Loucy (cell line): ENCODE measurements around the gene AHNAK2.

ENCODE experiments used
- H2AFZ ChIP-seq: fragments of 200-600 bp; sonication (generic); 2 replicates; pipeline ENCODE4 v1.6.0; 2016; ENCODE audit warnings: antibody characterized with exemption, mild to moderate bottlenecking, low read length, moderate library complexity
- H3F3A ChIP-seq: fragments of 200-600 bp; 2 replicates; pipeline ENCODE4 v1.6.0; 2016; ENCODE audit warnings: antibody characterized with exemption, low read depth, mild to moderate bottlenecking
- H3K27me3 ChIP-seq: fragments of 200-600 bp; sonication (generic); 2 replicates; pipeline ENCODE4 v1.6.1; 2014; ENCODE audit warnings: low read length, mild to moderate bottlenecking; ENCODE audit not compliant: insufficient read depth, poor library complexity, severe bottlenecking
- H3K36me3 ChIP-seq: fragments of 200-600 bp; sonication (generic); 2 replicates; pipeline ENCODE4 v1.6.1; 2016; ENCODE audit warnings: low read length; ENCODE audit not compliant: insufficient read depth
- H3K4me1 ChIP-seq: fragments of 200-600 bp; sonication (generic); 2 replicates; pipeline ENCODE4 v1.5.1; 2014; ENCODE audit warnings: low read length, mild to moderate bottlenecking; ENCODE audit not compliant: insufficient read depth, poor library complexity, severe bottlenecking
- H3K4me2 ChIP-seq: fragments of 200-600 bp; sonication (generic); 2 replicates; pipeline ENCODE4 v1.6.0; 2014; ENCODE audit warnings: antibody characterized with exemption, low read length, low read depth, mild to moderate bottlenecking; ENCODE audit not compliant: poor library complexity, severe bottlenecking
- H3K4me3 ChIP-seq: fragments of 200-600 bp; sonication (generic); 2 replicates; pipeline ENCODE4 v1.5.1; 2014; ENCODE audit warnings: low read length, mild to moderate bottlenecking, mixed read lengths; ENCODE audit not compliant: poor library complexity, severe bottlenecking
- H3K79me2 ChIP-seq: fragments of 200-600 bp; sonication (generic); 2 replicates; pipeline ENCODE4 v1.6.1; 2014; ENCODE audit warnings: low read length; ENCODE audit not compliant: insufficient read depth
- H3K9ac ChIP-seq: fragments of 200-600 bp; sonication (generic); 2 replicates; pipeline ENCODE4 v1.6.0; 2014; ENCODE audit warnings: mild to moderate bottlenecking, low read depth, low read length, moderate library complexity; ENCODE audit not compliant: poor library complexity, severe bottlenecking
- H3K9me2 ChIP-seq: fragments of 200-600 bp; sonication (generic); replicated peaks from 2 replicates; pipeline ENCODE4 v1.6.1; 2016; ENCODE audit warnings: low read depth, low read length, mixed read lengths
- H3K9me3 ChIP-seq: fragments of 200-600 bp; sonication (generic); 2 replicates; pipeline ENCODE4 v1.6.1; 2014; ENCODE audit warnings: mild to moderate bottlenecking, antibody characterized with exemption, low read length, low read depth; ENCODE audit not compliant: insufficient read depth
- H4K20me1 ChIP-seq: fragments of 200-600 bp; sonication (generic); 2 replicates; pipeline ENCODE4 v1.6.0; 2014; ENCODE audit warnings: antibody characterized with exemption, low read length, mild to moderate bottlenecking; ENCODE audit not compliant: insufficient read depth, poor library complexity, severe bottlenecking
- CTCF ChIP-seq: fragments of 200-600 bp; sonication (generic); conservative IDR thresholded peaks from 2 replicates; pipeline ENCODE4 v1.5.1; 2014; ENCODE audit warnings: mild to moderate bottlenecking, antibody characterized with exemption, low read length
- EZH2phosphoT487 ChIP-seq: fragments of 200-600 bp; IDR thresholded peaks from 2 replicates; pipeline ENCODE4 v1.6.1; 2018; ENCODE audit warnings: antibody characterized with exemption, mild to moderate bottlenecking, moderate library complexity, borderline replicate concordance

AHNAK2 gene

GRCh38 chr14:104895786-104896661 is 82.2 kb downstream of the AHNAK2 start:
- no peaks in the 10 kb centered on the region for H3F3A ChIP-seq
- H2AFZ ChIP-seq: no peak overlapping the region
- no peak overlapping the region for H3K4me3 ChIP-seq
- no peaks in the 10 kb centered on the region for H3K79me2 ChIP-seq
- no peaks in the 10 kb centered on the region for H3K9me3 ChIP-seq
- TF ChIP-seq CTCF (no peak), EZH2phosphoT487 (no peak)
- no peaks in the 10 kb centered on the region for H3K9me2 ChIP-seq
- no peaks in the 10 kb centered on the region for H3K27me3 ChIP-seq
- H3K4me2 ChIP-seq: no peak overlapping the region
- H4K20me1 ChIP-seq: no peaks in the 10 kb centered on the region
- no peaks in the 10 kb centered on the region for H3K36me3 ChIP-seq
- H3K9ac ChIP-seq: no peak overlapping the region
- no peaks in the 10 kb centered on the region for H3K4me1 ChIP-seq

GRCh38 chr14:104895207-104895785 is 82.9 kb downstream of the AHNAK2 start:
- Histone ChIP-seq H3K36me3 (no peaks in the 10 kb centered on the region), H2AFZ (no peak overlapping the region), H3K9me3 (no peaks in the 10 kb centered on the region), H3K4me1 (no peaks in the 10 kb centered on the region), H3K9me2 (no peaks in the 10 kb centered on the region), H3K9ac (no peak overlapping the region), H3K79me2 (no peaks in the 10 kb centered on the region), H3K4me2 (no peak overlapping the region), H3K4me3 (no peak overlapping the region), H3F3A (no peaks in the 10 kb centered on the region), H4K20me1 (no peaks in the 10 kb centered on the region), H3K27me3 (no peaks in the 10 kb centered on the region)
- TF ChIP-seq EZH2phosphoT487 (no peak), CTCF (no peak)

GRCh38 chr14:104894331-104895206 is 83.6 kb downstream of the AHNAK2 start:
- Histone ChIP-seq H3K36me3 (no peaks in the 10 kb centered on the region), H3K4me3 (no peak overlapping the region), H3F3A (no peaks in the 10 kb centered on the region), H4K20me1 (no peaks in the 10 kb centered on the region), H3K4me2 (no peak overlapping the region), H3K9me3 (no peaks in the 10 kb centered on the region), H3K9ac (no peak overlapping the region), H2AFZ (no peak overlapping the region), H3K79me2 (no peaks in the 10 kb centered on the region), H3K4me1 (no peaks in the 10 kb centered on the region), H3K27me3 (no peaks in the 10 kb centered on the region), H3K9me2 (no peaks in the 10 kb centered on the region)
- no peak for TF ChIP-seq EZH2phosphoT487
- TF ChIP-seq CTCF: no peak
